NT2/D1 (cell line): ENCODE data around the gene NOX5.

Experiments
- SUZ12 ChIP-seq: IDR thresholded peaks from 2 replicates; pipeline ENCODE4 v1.6.1; 2011; ENCODE audit not compliant: insufficient read length, insufficient read depth; ENCODE audit errors: extremely low read depth
- YY1 ChIP-seq: IDR thresholded peaks from 2 replicates; pipeline ENCODE4 v1.6.1; 2011; ENCODE audit not compliant: insufficient read length, insufficient read depth
- ZNF274 ChIP-seq: IDR thresholded peaks from 2 replicates; pipeline ENCODE4 v1.6.1; 2011; ENCODE audit warnings: mild to moderate bottlenecking, low read depth, low read length

DNA sequence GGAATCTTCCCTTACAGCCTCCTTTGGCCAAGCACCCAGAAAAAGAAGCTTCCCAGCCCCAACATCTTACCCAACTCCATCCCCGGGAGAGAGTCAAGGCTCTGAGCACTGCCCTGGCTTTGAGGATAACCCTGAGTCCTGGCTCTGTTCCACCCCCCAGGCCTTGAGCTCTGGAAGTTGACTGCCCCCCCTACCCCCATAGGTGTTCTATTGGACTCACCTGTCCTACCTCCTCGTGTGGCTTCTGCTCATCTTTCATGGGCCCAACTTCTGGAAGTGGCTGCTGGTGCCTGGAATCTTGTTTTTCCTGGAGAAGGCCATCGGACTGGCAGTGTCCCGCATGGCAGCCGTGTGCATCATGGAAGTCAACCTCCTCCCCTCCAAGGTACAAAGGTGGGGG, 22.3 kb downstream of the NOX5 start:
- TF ChIP-seq SUZ12, result no peak
- no peak for TF ChIP-seq ZNF274
- TF ChIP-seq YY1, result no peak
